GM18951 (cell line): ENCODE results near the gene CHERP.
A peak's percentile ranks its signal among the peaks of the same experiment; 100 is the strongest.
"Not testable (repeated sequence)": the region's sequence is repeated elsewhere in the genome, so short reads cannot be mapped to it uniquely, and the experiment has no call there.

Experiments used
- POLR2A ChIP-seq: IDR thresholded peaks from 4 replicates; pipeline ENCODE4 v1.6.1; 2011; ENCODE audit warnings: mild to moderate bottlenecking; ENCODE audit not compliant: insufficient read length, insufficient read depth; ENCODE audit errors: extremely low read depth
- in situ Hi-C: fragments of 300-500 bp; cut with MboI; formaldehyde crosslinking; loops from one replicate; pipeline ENCODE4 v1.12.0; 2022; ENCODE audit warnings: low sequenced_read_pairs, mixed read lengths, inconsistent platforms; ENCODE audit not compliant: unreplicated experiment

The CHERP gene

DNA sequence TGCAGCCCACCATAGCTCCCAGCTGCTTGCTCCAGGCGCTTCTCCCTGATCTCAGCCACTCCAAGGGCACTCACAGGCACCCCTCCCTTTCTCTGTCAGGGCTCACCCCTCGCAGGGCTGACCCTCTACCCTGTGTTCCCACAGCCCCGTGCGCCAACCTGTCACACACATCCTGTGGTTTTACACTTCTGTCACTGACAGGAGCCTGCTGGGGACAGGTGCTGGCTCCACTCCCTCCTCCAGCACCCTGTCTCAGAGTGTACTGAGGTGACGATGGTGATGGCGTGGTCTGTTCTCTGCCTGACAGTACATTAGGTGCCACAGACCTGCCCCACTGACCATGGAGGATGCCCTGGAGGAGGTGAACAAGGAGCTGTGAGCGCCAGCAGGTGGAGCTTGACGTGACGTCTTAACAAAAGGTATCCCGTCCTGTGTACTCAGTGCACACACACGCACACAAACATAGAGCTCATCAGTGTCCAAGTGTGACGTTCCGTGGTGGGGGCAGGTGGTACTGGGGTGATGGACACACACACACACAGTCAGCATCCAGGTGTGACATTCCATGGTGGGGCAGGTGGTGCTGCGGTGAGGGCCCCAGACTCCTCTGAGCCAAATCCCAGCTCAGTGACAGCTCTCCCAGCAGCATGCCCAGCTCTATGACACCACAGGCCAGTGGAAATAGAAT lies 25.2 kb downstream of the CHERP start:
- TF ChIP-seq POLR2A: no peak

GRCh38 chr19:16516381-16516780 lies 25.9 kb downstream of the CHERP start:
- TF ChIP-seq POLR2A: no peak
- in situ Hi-C loops: no loop called here

More for the DNA sequence above, 25.2 kb downstream of the CHERP start:
- in situ Hi-C loops: no loop called here

DNA sequence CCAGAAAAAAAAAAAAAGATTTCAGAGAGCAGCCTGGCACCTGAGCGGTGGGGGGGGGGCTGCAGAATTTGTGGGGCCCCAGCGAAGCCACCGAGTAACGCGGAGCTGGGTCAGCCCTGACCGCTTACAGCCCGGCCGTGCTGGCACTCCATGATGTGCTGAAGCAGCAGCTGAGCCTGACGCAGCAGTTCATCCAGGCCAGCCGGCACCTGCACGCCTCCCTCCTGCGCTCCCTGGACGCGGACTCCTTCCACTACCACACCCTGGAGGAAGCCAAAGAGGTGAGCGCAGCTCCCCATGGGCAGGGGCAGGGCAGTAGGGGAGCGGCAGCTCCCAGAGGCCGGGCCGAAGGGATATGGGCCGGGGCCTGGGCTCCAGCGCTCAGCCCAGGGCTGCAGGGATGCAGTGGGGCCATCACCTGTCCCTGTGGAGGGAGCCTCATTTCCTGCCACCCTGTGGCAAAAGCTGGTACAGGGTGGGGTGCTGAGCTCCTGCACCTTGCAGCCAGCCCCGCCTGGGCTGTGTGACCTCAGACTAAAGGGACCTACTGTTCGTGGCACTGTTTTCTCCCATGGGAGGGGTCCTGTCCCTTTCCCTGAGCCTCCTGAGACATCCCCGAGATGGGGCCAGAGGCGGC lies 27.7 kb downstream of the CHERP start:
- no peak for TF ChIP-seq POLR2A
- in situ Hi-C loops: no loop called here

GRCh38 chr19:16512611-16513010 lies 29.6 kb downstream of the CHERP start:
- in situ Hi-C loops: not testable (repeated sequence)

DNA sequence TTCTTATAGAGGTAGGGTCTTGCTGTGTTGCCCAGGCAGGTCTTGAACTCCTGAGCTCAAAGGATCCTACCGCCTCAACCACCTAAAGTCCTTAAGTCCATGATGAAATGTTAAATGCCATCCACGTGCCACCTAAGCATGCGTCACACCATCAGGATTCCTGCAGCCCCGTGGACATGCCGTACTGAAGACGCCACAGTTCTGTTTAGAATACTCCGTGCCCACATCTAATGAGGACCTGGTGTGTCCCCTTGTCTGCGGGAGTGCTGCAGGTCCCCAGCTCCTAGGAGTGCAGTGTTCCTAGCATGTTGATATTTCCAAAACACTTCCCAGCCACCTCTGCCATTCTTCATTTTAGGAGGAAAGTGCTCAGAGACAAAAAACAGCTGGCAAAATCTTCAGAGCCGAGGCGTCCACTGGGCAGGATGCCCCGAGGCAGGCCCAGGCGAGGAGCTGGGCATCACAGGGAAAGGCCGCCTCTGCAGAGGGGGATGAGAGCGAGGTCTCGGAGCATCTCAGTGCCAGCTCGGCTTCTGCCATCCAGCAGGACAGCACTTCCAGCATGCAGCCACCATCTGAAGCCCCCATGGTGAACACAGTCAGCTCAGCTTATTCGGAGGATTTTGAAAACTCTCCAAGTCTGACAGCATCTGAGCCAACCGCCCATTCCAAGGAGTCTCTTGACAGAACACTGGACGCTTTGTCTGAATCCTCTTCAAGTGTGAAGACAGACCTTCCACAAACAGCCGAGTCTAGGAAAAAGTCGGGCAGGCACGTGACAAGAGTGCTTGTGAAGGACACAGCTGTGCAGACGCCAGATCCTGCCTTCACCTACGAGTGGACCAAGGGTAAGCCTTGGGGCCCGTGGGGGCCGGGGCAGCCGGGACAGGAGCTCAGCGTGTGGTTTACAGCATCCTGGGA lies 32.8 kb downstream of the CHERP start:
- in situ Hi-C loops: no loop called here
- TF ChIP-seq POLR2A: no peak

- in situ Hi-C loops: no loop called here
- TF ChIP-seq POLR2A: no peak
Measured at GRCh38 chr19:16508546-16508945, 33.7 kb downstream of the CHERP start.

DNA sequence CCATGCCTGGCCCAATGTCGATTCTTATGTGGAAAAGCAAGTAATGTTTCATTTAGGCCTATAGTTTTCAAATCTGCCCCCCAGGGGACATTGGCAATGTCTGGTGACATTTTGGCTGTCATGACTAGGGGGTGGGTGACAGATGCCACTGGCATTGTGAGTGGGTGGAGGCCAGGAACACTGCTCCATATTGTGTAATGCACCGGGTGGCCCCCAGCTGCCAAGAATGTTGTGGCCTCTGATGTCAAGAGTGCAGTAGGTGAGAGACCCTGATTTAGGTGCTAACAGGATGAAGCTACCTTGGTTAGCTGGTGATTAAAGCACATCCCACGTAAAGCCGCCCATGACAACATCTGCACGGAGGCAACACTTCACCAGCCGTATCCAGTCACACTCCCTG lies 35.3 kb downstream of the CHERP start:
- in situ Hi-C loops: no loop called here
- TF ChIP-seq POLR2A: no peak

DNA sequence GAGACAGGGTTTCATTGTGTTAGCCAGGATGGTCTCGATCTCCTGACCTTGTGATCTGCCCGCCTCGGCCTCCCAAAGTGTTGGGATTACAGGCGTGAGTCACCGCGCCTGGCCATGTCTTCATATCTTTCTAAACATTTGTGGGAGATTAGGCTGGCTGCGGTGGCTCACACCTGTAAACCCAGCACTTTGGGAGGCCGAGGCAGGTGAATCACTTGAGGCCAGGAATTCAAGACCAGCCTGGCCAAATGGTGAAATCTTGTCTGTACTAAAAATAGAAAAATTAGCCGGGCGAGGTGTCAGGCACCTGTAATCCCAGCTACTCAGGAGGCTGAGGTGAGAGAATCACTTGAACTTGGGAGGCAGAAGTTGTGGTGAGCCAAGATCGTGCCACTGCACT lies 36.1 kb downstream of the CHERP start:
- in situ Hi-C loops: not testable (repeated sequence)

DNA sequence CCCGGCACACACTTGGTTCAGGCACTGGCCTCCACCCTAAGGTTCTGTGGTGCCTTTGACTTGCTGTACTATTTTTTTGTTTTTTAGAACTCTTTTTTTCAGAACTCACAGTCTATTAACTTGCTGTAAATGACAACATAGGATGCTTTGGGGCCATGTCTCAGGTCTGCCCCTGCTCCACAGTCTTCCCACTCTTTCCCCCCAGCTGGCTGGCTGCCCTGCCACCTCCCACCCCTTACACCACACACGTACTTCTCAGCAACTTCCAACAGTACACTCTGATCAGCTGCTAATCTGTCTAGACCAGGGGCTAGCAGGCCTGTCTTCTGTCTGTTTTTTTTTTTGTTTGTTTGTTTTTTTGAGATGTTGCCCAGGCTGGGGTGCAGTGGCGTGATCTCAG lies 38.0 kb downstream of the CHERP start:
- TF ChIP-seq POLR2A: no peak
- in situ Hi-C loops: no loop called here

DNA sequence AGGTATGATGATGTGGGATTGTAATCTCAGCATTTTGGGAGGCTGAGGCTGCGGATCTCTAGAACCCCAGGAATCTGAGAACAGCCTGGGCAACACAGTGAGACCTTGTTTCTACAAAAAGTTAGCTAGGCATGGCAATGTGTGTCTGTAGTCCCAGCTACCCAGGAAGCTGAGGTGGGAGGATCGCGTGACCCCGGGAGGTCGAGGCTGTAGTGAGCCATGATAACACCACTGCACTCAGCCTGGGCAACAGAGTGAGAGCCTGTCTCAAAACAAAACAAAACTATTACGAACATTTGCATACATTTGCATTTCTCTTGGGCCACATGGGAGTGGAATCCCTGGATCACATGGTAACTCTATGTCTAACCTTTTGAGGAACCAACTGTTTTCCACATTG lies 44.4 kb downstream of the CHERP start:
- no peak for TF ChIP-seq POLR2A
- in situ Hi-C loops: no loop called here

DNA sequence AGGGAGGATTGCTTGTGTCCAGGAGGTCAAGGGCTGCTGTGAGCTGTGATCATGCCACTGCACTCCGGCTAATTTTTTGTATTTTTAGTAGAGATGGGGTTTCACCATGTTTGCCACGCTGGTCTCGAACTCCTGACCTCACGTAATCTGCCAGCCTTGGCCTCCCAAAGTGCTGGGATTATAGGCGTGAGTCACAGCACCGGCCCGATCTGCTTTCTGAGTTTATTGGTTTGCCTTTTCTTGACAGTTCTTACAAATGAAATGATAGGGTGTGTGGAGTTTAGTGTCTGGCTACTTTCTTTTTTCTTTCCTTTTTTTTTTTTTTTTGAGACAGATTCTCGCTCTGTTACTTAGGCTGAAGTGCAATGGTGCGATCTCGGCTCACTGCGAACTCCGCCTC lies 45.2 kb downstream of the CHERP start:
- TF ChIP-seq POLR2A: no peak
- in situ Hi-C loops: no loop called here

DNA sequence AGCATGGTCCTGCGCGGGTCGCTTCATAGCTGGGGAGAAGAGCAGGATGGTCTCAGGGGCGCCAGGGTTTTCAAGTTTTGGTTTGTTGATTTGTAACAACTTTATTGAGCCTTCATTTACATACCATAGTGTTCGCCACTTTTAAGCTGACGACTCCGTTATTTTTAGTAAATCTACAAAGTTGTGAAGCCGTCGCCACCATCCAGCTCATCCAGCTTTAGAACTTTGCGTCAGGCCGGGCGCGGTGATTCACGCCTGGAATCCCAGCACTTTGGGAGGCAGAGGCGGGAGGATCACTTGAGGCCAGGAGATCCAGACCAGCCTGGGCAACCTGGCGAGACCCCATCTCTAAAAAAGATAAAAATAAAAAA lies 45.6 kb downstream of the CHERP start:
- in situ Hi-C loops: no loop called here
- no peak for TF ChIP-seq POLR2A

DNA sequence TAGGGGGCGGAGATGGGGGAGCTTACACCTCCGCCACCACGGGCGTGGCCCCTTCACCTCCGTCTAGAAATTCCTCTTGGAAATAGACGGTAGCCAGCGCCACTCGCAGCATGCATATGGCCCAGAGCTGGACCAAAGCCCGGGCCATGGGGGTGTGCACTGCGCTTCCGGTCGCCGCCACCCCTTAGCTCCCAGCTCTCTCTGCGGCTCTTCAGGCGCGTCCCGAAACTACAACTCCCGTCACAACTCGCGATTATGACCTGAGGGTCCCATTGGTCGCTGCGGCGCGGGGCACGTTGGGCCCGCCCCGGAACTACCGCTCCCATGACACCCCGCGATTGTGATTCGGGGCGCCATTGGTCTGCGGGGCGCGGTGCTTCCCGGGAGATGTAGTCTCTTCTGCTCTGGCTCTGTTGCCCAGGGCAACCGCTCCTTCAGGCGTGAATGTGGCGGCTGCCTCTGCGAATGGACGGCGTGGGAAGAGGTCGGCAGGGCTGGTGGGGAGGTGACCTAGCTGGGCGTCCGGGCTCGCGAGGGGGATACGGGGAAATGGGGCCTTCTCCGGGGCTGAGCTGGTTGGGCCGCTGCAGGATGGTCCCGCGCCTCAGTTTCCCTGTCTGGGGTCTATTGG lies 46.1 kb downstream of the CHERP start, which contains the start of the genes C19orf44 and CALR3:
C19orf44 (plus strand) TSS at position 413 of the 631 bp plus-strand sequence. CDS start 4,399 bp downstream, outside the sequence.
CALR3 (minus strand) TSS at position 186 of the 631 bp plus-strand sequence; CDS start at position 148, 38 bp downstream.
- TF ChIP-seq POLR2A: peak; percentile 79
- in situ Hi-C loops: no loop called here

DNA sequence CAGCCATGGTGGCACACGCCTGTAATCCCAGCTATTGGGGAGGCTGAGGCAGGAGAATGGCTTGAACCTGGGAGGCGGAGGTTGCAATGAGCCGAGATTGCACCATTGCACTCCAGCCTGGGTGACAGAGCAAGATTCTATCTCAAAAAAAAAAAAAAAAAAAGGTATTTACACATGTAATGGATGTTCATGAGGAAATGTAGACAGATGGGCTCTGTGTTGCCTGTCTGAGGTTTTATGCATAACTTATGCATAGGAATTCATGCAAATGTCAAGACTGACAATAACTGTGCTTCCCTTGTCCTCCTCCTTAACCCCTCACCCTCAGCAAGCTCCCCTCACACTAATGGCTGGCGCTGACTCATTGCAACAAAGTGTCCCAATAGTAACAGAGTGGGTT lies 55.8 kb downstream of the CHERP start:
- in situ Hi-C loops: not testable (repeated sequence)
